H9 (cell line): ENCODE data around the gene DCHS1. TPM values are rescaled to one million over a fixed set of nuclear protein-coding genes. Genes with fewer than 3 reads are reported as not detected.

Experiments
- DNase-seq: peaks from one replicate; pipeline ENCODE4 v3.0.0-alpha.2; 2017
- H2AFZ ChIP-seq: one replicate; pipeline ENCODE4 v1.6.1; 2013; ENCODE audit warnings: mild to moderate bottlenecking, low read length, control low read depth, moderate library complexity
- H2AK5ac ChIP-seq: 2 replicates; pipeline ENCODE4 v1.6.1; 2013; ENCODE audit warnings: low read length, control low read depth, mixed read lengths; ENCODE audit not compliant: insufficient read length
- H2BK120ac ChIP-seq: one replicate; pipeline ENCODE4 v1.6.1; 2013; ENCODE audit warnings: low read depth, mild to moderate bottlenecking, low read length, control low read depth, inconsistent platforms; ENCODE audit not compliant: poor library complexity, severe bottlenecking
- H2BK12ac ChIP-seq: 2 replicates; pipeline ENCODE4 v1.6.1; 2013; ENCODE audit warnings: low read length, control low read depth, mixed read lengths, low read depth; ENCODE audit not compliant: insufficient read length
- H2BK15ac ChIP-seq: 2 replicates; pipeline ENCODE4 v1.6.1; 2013; ENCODE audit warnings: low read depth, low read length, control low read depth
- H2BK20ac ChIP-seq: one replicate; pipeline ENCODE4 v1.6.1; 2013; ENCODE audit warnings: low read depth, mild to moderate bottlenecking, low read length, control low read depth, inconsistent platforms; ENCODE audit not compliant: poor library complexity, severe bottlenecking
- H2BK5ac ChIP-seq: 2 replicates; pipeline ENCODE4 v1.6.1; 2013; ENCODE audit warnings: low read length, control low read depth, mixed read lengths; ENCODE audit not compliant: insufficient read length
- H3K14ac ChIP-seq: 2 replicates; pipeline ENCODE4 v1.6.1; 2013; ENCODE audit warnings: low read length, control low read depth; ENCODE audit not compliant: insufficient read depth
- H3K18ac ChIP-seq: 2 replicates; pipeline ENCODE4 v1.6.1; 2013; ENCODE audit warnings: low read depth, mild to moderate bottlenecking, mixed read lengths, low read length, control low read depth; ENCODE audit not compliant: insufficient read length
- H3K23ac ChIP-seq: 2 replicates; pipeline ENCODE4 v1.6.1; 2013; ENCODE audit warnings: low read length, control low read depth, mixed read lengths, low read depth; ENCODE audit not compliant: insufficient read length
- H3K23me2 ChIP-seq: 2 replicates; pipeline ENCODE4 v1.6.1; 2013; ENCODE audit warnings: low read depth, mild to moderate bottlenecking, mixed read lengths, low read length, control low read depth; ENCODE audit not compliant: insufficient read length, poor library complexity, severe bottlenecking
- H3K27ac ChIP-seq: 2 replicates; pipeline ENCODE4 v1.5.1; 2013; ENCODE audit warnings: low read length, control low read depth, mixed read lengths, low read depth; ENCODE audit not compliant: insufficient read length
- H3K27me3 ChIP-seq: 2 replicates; pipeline ENCODE4 v1.6.1; 2013; ENCODE audit warnings: low read length, control low read depth, inconsistent platforms; ENCODE audit not compliant: insufficient read depth
- H3K4ac ChIP-seq: 2 replicates; pipeline ENCODE4 v1.6.1; 2013; ENCODE audit warnings: low read depth, mild to moderate bottlenecking, control low read depth, inconsistent platforms, low read length, moderate library complexity
- H3K4me1 ChIP-seq: 2 replicates; pipeline ENCODE4 v1.6.1; 2013; ENCODE audit warnings: low read length, control low read depth, inconsistent platforms; ENCODE audit not compliant: insufficient read depth
- H3K4me2 ChIP-seq: 2 replicates; pipeline ENCODE4 v1.6.1; 2013; ENCODE audit warnings: low read length, control low read depth, mixed read lengths; ENCODE audit not compliant: insufficient read length, insufficient read depth
- H3K56ac ChIP-seq: 2 replicates; pipeline ENCODE4 v1.6.1; 2013; ENCODE audit warnings: low read depth, mild to moderate bottlenecking, mixed read lengths, low read length, control low read depth; ENCODE audit not compliant: insufficient read length
- H3K79me1 ChIP-seq: 2 replicates; pipeline ENCODE4 v1.6.1; 2013; ENCODE audit warnings: low read depth, mild to moderate bottlenecking, moderate library complexity, low read length, control low read depth, inconsistent platforms; ENCODE audit not compliant: insufficient read depth, poor library complexity, severe bottlenecking
- H3K79me2 ChIP-seq: 2 replicates; pipeline ENCODE4 v1.6.1; 2013; ENCODE audit warnings: low read length, control low read depth, inconsistent platforms; ENCODE audit not compliant: insufficient read depth
- H3K9ac ChIP-seq: 2 replicates; pipeline ENCODE4 v1.6.1; 2013; ENCODE audit warnings: low read length, control low read depth, mixed read lengths; ENCODE audit not compliant: insufficient read length; ENCODE audit errors: extremely low read depth
- H3K9me3 ChIP-seq: one replicate; pipeline ENCODE4 v1.6.1; 2013; ENCODE audit warnings: low read depth, low read length, inconsistent platforms; ENCODE audit not compliant: control insufficient read depth
- H3T11ph ChIP-seq: one replicate; pipeline ENCODE4 v1.6.1; 2013; ENCODE audit warnings: mild to moderate bottlenecking, low read length, control low read depth, inconsistent platforms
- H4K20me1 ChIP-seq: one replicate; pipeline ENCODE4 v1.6.1; 2013; ENCODE audit not compliant: control insufficient read depth, insufficient read length, insufficient read depth
- H4K5ac ChIP-seq: 2 replicates; pipeline ENCODE4 v1.6.1; 2013; ENCODE audit warnings: low read depth, mild to moderate bottlenecking, mixed read lengths, low read length, control low read depth; ENCODE audit not compliant: insufficient read length
- H4K8ac ChIP-seq: replicated peaks from 2 replicates; pipeline ENCODE4 v1.6.1; 2013; ENCODE audit warnings: low read length, control low read depth, mixed read lengths, low read depth; ENCODE audit not compliant: insufficient read length
- H4K91ac ChIP-seq: 2 replicates; pipeline ENCODE4 v1.6.1; 2013; ENCODE audit warnings: low read depth, mild to moderate bottlenecking, moderate library complexity, mixed read lengths, low read length, control low read depth; ENCODE audit not compliant: insufficient read length
- H3K27ac Mint-ChIP-seq, 3 experiments: 2 replicates in 2 of 3; 3 replicates in 1 of 3; pipeline ENCODE4 v1.8.0; 2020 to 2021; ENCODE audit warnings: mixed read lengths in 3 of 3, mild to moderate bottlenecking in 1 of 3, moderate library complexity in 1 of 3
- H3K27me3 Mint-ChIP-seq: 2 replicates; pipeline ENCODE4 v1.8.0; 2021; ENCODE audit warnings: low read depth, mild to moderate bottlenecking, moderate library complexity, mixed read lengths
- H3K36me3 Mint-ChIP-seq, 3 experiments: 2 replicates in 2 of 3; 3 replicates in 1 of 3; pipeline ENCODE4 v1.8.0; 2020 to 2021; ENCODE audit warnings: low read depth in 3 of 3, mixed read lengths in 3 of 3; ENCODE audit not compliant: insufficient read depth in 1 of 3
- H3K4me1 Mint-ChIP-seq, 2 experiments: 2 replicates each; pipeline ENCODE4 v1.8.0; 2020; ENCODE audit warnings: mixed read lengths in 2 of 2
- H3K4me3 Mint-ChIP-seq, 2 experiments: 2 replicates in 1 of 2; 3 replicates in 1 of 2; pipeline ENCODE4 v1.8.0; 2020 to 2021; ENCODE audit warnings: mild to moderate bottlenecking in 2 of 2, mixed read lengths in 2 of 2, moderate library complexity in 1 of 2
- H3K9me3 Mint-ChIP-seq, 2 experiments: 2 replicates in 1 of 2; 3 replicates in 1 of 2; pipeline ENCODE4 v1.8.0; 2020; ENCODE audit warnings: mild to moderate bottlenecking in 2 of 2, mixed read lengths in 2 of 2, moderate library complexity in 1 of 2
- CTCF ChIP-seq: fragments of 200-600 bp; sonication (generic); conservative IDR thresholded peaks from 3 replicates; pipeline ENCODE4 v1.8.0; 2021; ENCODE audit warnings: antibody characterized with exemption, mild to moderate bottlenecking
- WGBS: extraction: QIAGEN DNeasy Blood & Tissue Kit; methylation state at CpG from one replicate; pipeline ENCODE4 v1.1.7; 2013; ENCODE audit warnings: missing lambda C conversion rate, low lambda C conversion rate, mixed read lengths; ENCODE audit not compliant: insufficient read length; ENCODE audit errors: extremely low coverage; 5-methylcytosine and 5-hydroxymethylcytosine counted together
- total RNA-seq: library from RNA; stranded (reverse); gene quantifications from 2 replicates; pipeline ENCODE4 v1.2.1, GENCODE V29; 2021

Gene DCHS1
- total RNA-seq, 1 experiment from 2014 or later = 12.5 TPM

GRCh38 chr11:6613496-6613895 is 42.1 kb downstream of the DCHS1 start:
- H3K18ac ChIP-seq = no peak overlapping the region
- no peak overlapping the region for H3K9ac ChIP-seq
- H4K5ac ChIP-seq = no peak overlapping the region
- no peak for TF ChIP-seq CTCF
- no peak overlapping the region for H2BK120ac ChIP-seq
- H3K23me2 ChIP-seq = peaks cover 12% of the 10 kb centered on the region
- H4K20me1 ChIP-seq = no peaks in the 10 kb centered on the region
- no peak overlapping the region for H2BK20ac ChIP-seq
- H3K56ac ChIP-seq = no peak overlapping the region
- H3K9me3 Mint-ChIP-seq = no peaks in the 10 kb centered on the region
- no peak overlapping the region for H2AFZ ChIP-seq
- no peaks in the 10 kb centered on the region for H3K79me1 ChIP-seq
- no peak overlapping the region for H2BK5ac ChIP-seq
- no peaks in the 10 kb centered on the region; the same call in 1 of the 2 replicates for H3K27me3 Mint-ChIP-seq
- no peak overlapping the region for H3K27ac ChIP-seq
- no peaks in the 10 kb centered on the region for H3K27me3 ChIP-seq
- H3K36me3 Mint-ChIP-seq = peaks cover 26 to 49% (median 42%) of the 10 kb centered on the region in 3 experiments; a peak in 6 of 7 replicates
- no peak overlapping the region for H2AK5ac ChIP-seq
- H3K4me1 Mint-ChIP-seq = peaks cover 9% of the 10 kb centered on the region in 2 experiments
- 100% methylated on average over 3 of the region's 3 CpGs for WGBS
- H4K8ac ChIP-seq = no peak overlapping the region
- no peak overlapping the region for H3K4me3 Mint-ChIP-seq
- no peak overlapping the region for H4K91ac ChIP-seq
- no peak overlapping the region for H3K23ac ChIP-seq
- H2BK15ac ChIP-seq = no peak overlapping the region
- H3K27ac Mint-ChIP-seq = no peak overlapping the region
- H3K4me2 ChIP-seq = no peak overlapping the region
- H3K14ac ChIP-seq = no peak overlapping the region
- H3K4ac ChIP-seq = no peak overlapping the region
- H3K9me3 ChIP-seq = no peaks in the 10 kb centered on the region
- H3T11ph ChIP-seq = no peak overlapping the region
- H3K4me1 ChIP-seq = no peaks in the 10 kb centered on the region
- no peaks in the 10 kb centered on the region for H3K79me2 ChIP-seq
- no peak for DNase-seq
- H2BK12ac ChIP-seq = no peak overlapping the region
